T-helper 17 cell (primary cell): ENCODE data around the gene TMEM245. TPM values are rescaled to one million over a fixed set of nuclear protein-coding genes. Genes with fewer than 3 reads are reported as not detected.

ENCODE experiments used
- ATAC-seq: fragments of 150-1000 bp; cut with Tn5 transposase; 2 replicates; pipeline ENCODE4 v1.10.0; 2021; ENCODE audit warnings: mild to moderate bottlenecking, moderate library complexity
- DNase-seq, 3 donors: peaks; one replicate each; pipeline versions ENCODE4 v3.0.0 to v3.0.0-alpha.2; 2020 to 2021
- H3K9me3 ChIP-seq: one replicate; pipeline ENCODE4 v1.7.0; 2013; ENCODE audit warnings: low read length, mild to moderate bottlenecking; ENCODE audit not compliant: control insufficient read depth, poor library complexity, severe bottlenecking
- H3K27ac Mint-ChIP-seq: one replicate; pipeline ENCODE4 v1.8.0; 2022; ENCODE audit warnings: mild to moderate bottlenecking, moderate library complexity, mixed read lengths
- H3K27me3 Mint-ChIP-seq: one replicate; pipeline ENCODE4 v1.8.0; 2022; ENCODE audit warnings: mixed read lengths
- H3K36me3 Mint-ChIP-seq: one replicate; pipeline ENCODE4 v1.8.0; 2022; ENCODE audit warnings: low read depth, mixed read lengths
- H3K4me1 Mint-ChIP-seq: one replicate; pipeline ENCODE4 v1.8.0; 2022; ENCODE audit warnings: mild to moderate bottlenecking, mixed read lengths
- H3K4me3 Mint-ChIP-seq: one replicate; pipeline ENCODE4 v1.8.0; 2022; ENCODE audit warnings: mild to moderate bottlenecking, moderate library complexity, mixed read lengths
- total RNA-seq, 4 donors: library from RNA in 2 of 4; stranded (reverse) in 2 of 4; gene quantifications; one replicate each; pipeline ENCODE4 v1.2.3 and lab custom pipeline; 2022 to 2026

Gene TMEM245
- total RNA-seq, 2 donors from 2014 or later, result 26.8 to 28.2 TPM

DNA sequence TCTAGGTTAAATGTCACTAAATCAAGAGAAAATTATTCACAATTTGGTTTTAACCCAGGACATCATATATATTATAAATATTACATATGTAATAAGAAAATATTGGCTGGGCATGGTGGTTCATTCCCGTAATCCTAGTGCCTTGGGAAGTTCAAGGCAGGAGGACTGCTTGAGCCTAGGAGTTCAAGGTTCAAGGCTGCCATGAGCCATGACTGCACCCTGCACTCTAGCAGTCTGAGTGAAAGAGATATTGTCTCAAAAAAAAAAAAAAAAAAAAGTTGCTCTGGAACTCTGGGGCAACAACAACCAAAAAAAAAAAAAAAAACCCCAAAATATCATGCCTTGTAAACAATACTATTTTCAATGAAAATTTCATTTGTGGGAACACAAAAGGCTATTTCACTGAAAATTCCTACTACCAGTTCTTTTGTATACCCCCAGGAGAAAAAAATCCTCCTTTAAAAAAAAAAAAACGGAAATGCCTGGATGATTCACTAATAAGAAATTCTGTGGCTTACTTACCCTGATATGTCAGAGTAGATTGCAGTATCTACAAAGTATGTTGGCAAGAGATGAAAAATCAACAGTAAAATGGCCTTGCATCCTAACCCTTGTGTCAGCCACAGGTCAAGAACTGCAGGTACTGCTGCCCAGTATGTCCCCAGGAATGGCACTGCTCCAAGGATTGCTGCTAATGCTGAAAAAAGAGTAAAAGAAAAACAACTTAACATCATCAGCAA is 83.9 kb downstream of the TMEM245 start:
- H3K36me3 Mint-ChIP-seq, result peaks cover 5% of the 10 kb centered on the region

DNA sequence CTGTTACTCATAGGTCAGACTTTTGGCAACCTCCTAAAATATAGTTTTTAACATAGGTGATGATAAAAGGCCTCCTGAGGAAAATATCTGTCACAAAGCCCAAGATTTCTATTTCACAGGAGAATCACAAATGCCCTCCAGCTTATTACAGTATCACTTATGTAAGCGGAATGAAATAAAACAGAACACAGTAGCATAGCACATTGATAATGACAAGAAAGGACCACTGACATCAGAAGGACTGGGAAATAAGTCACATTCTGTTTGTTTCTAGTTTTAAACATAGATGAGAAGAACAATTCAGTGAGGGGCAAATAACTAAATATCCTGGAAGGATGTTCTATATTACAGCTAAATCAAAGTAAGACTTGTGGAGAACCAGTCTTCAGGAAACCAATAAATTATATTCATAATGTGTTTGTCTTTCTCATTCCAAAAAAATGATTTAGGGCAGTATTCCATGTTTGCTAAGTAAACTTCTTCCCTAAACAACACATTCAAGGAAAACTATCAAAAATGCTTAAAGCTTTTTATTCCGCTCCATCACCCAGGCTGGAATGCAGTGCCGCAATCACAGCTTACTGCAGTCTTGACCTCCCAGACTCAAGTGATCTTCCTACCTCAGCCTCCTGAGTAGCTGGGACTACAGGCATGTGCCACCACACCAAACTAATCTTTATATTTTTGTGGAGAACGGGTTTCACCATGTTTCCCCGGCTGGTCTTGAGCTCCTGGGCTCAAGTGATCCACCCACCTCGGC is 85.6 kb downstream of the TMEM245 start:
- peaks cover 3% of the 10 kb centered on the region for H3K36me3 Mint-ChIP-seq
- H3K4me1 Mint-ChIP-seq, result peaks cover 5% of the 10 kb centered on the region
- H3K9me3 ChIP-seq, result no peaks in the 10 kb centered on the region
- H3K4me3 Mint-ChIP-seq, result no peak overlapping the region
- DNase-seq (no peak), ATAC-seq (no peak)
- peak overlapping the region; percentile 27 for H3K27ac Mint-ChIP-seq
- H3K27me3 Mint-ChIP-seq, result no peaks in the 10 kb centered on the region

More for the DNA sequence above, 83.9 kb downstream of the TMEM245 start:
- Mint-ChIP-seq H3K4me3 (no peak overlapping the region), H3K27me3 (no peaks in the 10 kb centered on the region), H3K27ac (peak overlapping the region; percentile 67), H3K4me1 (peaks cover 10% of the 10 kb centered on the region)
- ATAC-seq (no peak), DNase-seq (no peak)
- H3K9me3 ChIP-seq, result no peaks in the 10 kb centered on the region

DNA sequence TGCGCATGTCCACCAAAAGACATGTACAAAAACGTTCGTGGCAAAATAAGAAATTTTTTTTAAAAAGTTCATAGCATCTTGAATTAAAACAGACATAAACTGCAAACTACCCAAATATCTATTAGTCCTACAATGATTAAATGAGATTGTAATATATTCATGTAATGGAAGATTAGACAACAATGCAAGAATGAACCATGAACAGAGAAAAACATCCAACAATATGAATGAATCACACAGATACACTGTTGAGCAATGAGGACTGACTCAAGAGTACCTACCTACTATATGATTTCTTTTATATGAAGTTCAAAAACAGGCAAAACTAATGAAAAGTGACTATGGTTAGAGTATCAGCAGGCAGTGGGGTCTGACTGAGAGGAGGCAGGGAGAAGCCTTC is 88.5 kb downstream of the TMEM245 start:
- Mint-ChIP-seq H3K4me3 (no peak overlapping the region), H3K36me3 (peaks cover 1% of the 10 kb centered on the region), H3K27ac (no peak overlapping the region), H3K4me1 (peaks cover 4% of the 10 kb centered on the region), H3K27me3 (no peaks in the 10 kb centered on the region)
- DNase-seq, result no peak
- no peak for ATAC-seq
- no peaks in the 10 kb centered on the region for H3K9me3 ChIP-seq

DNA sequence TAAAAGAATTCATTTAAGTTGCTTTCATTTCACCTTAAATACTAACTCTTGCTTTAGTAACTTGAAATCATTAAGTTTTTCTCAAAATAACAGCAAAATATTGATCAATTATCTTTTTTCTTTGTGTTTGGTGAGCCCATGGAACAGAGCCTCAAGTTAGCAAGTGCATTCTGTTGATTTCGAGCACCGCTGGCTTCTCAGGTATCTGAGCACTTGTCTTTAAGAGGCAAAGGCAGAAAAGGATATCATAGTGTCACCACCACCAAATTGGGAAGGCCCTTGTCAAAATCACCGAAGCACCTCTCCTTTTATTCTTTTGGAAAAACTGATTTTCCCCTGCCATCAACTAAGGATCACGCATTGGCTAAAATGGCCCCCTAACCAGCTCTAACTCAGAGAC is 89.3 kb downstream of the TMEM245 start:
- Mint-ChIP-seq H3K4me3 (no peak overlapping the region), H3K4me1 (peaks cover 8% of the 10 kb centered on the region), H3K27ac (no peak overlapping the region), H3K36me3 (peaks cover 4% of the 10 kb centered on the region), H3K27me3 (no peaks in the 10 kb centered on the region)
- no peak for ATAC-seq
- H3K9me3 ChIP-seq, result no peaks in the 10 kb centered on the region
- DNase-seq, result no peak

DNA sequence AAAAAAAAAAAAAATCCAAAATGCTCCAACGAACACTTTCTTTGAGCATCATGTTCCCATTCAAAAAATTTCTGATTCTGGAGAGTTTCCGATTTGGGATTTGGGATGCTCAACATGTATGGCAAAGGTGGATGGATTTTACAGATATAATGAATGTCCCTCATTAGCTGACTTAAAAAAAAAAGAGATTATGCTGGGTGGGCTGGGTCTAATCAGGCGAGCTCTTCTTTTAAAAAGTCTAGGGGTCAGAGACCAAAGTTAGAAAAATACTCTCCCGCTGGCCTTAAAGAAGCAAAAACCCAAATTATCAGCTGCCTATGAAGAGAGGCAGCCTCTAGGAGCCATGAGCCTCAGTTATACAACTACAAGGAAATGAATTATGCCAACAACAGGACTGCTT is 91.3 kb downstream of the TMEM245 start:
- ATAC-seq, result no peak
- no peak for DNase-seq
- Mint-ChIP-seq H3K4me3 (no peak overlapping the region), H3K4me1 (peaks cover 17% of the 10 kb centered on the region), H3K36me3 (peaks cover 4% of the 10 kb centered on the region), H3K27me3 (no peaks in the 10 kb centered on the region), H3K27ac (no peak overlapping the region)
- no peaks in the 10 kb centered on the region for H3K9me3 ChIP-seq

DNA sequence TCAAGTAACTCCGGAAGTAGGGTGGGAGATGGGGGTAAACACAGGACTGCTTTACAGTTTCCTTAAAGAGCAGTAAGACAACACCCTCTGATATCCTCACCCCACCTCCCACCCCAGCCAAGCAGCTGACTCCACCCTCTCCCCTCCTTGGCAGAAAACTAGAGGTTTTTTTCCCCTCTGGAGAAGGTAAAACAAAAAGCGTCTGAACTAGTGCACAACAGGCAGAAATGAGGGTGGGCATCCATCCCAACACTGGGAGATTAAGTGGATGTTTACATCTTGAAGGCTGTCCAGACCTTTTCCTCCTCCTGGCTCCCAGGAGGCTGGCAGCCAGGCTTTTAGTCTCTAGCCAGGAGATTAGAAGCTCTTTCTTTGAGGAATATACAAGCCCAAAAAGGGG is 92.6 kb downstream of the TMEM245 start:
- H3K27ac Mint-ChIP-seq, result peak overlapping the region; percentile 73
- H3K9me3 ChIP-seq, result no peaks in the 10 kb centered on the region
- no peak overlapping the region for H3K4me3 Mint-ChIP-seq
- peaks cover 19% of the 10 kb centered on the region for H3K4me1 Mint-ChIP-seq
- H3K27me3 Mint-ChIP-seq, result no peaks in the 10 kb centered on the region
- H3K36me3 Mint-ChIP-seq, result peaks cover 4% of the 10 kb centered on the region
- no peak for DNase-seq
- ATAC-seq, result no peak

DNA sequence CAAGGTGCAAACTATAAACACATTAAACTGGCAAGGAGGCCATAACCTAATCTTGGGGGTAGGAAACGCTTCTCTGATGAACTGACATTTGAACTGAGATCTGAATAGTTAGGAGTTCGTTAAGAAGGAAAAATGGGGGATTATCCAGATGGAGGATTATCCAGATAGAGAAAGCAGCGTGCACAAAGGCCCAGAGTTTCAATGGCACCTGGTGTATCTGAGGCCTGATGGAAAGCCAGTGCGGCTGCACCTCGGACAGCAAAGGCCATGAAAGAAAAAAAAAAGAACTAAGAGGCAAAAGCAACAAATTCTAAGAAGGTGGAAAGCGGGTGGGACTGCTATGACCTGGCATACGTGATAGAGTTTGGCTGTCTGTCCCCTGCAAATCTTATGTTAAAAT is 93.4 kb downstream of the TMEM245 start:
- no peaks in the 10 kb centered on the region for H3K9me3 ChIP-seq
- no peaks in the 10 kb centered on the region for H3K27me3 Mint-ChIP-seq
- peaks cover 4% of the 10 kb centered on the region for H3K36me3 Mint-ChIP-seq
- H3K27ac Mint-ChIP-seq, result peak overlapping the region; percentile 73
- peaks cover 19% of the 10 kb centered on the region for H3K4me1 Mint-ChIP-seq
- ATAC-seq, result no peak
- no peak for DNase-seq
- H3K4me3 Mint-ChIP-seq, result no peak overlapping the region

DNA sequence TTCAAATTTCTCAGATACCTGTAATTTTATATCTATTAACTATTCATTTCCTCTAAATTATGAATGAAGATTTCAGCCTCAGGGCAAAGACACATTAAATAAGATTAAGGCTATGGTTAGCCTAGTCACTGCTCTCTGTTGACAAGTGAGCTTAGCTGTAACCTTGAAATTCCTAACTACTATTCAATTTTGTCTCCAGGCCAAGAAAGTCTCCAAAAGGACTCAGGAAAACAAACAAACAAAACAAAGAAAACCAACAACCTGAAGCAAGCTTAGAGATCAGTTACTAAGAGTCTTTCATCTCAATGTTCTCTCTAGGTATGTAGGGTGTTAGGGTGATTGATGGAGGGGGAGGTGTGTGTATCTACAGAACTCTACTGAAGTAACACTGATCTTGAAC is 96.9 kb downstream of the TMEM245 start:
- H3K36me3 Mint-ChIP-seq, result peaks cover 4% of the 10 kb centered on the region
- no peaks in the 10 kb centered on the region for H3K9me3 ChIP-seq
- no peak for DNase-seq
- H3K27me3 Mint-ChIP-seq, result no peaks in the 10 kb centered on the region
- peak overlapping the region; percentile 29 for H3K27ac Mint-ChIP-seq
- H3K4me3 Mint-ChIP-seq, result no peak overlapping the region
- no peak for ATAC-seq
- peaks cover 21% of the 10 kb centered on the region for H3K4me1 Mint-ChIP-seq

DNA sequence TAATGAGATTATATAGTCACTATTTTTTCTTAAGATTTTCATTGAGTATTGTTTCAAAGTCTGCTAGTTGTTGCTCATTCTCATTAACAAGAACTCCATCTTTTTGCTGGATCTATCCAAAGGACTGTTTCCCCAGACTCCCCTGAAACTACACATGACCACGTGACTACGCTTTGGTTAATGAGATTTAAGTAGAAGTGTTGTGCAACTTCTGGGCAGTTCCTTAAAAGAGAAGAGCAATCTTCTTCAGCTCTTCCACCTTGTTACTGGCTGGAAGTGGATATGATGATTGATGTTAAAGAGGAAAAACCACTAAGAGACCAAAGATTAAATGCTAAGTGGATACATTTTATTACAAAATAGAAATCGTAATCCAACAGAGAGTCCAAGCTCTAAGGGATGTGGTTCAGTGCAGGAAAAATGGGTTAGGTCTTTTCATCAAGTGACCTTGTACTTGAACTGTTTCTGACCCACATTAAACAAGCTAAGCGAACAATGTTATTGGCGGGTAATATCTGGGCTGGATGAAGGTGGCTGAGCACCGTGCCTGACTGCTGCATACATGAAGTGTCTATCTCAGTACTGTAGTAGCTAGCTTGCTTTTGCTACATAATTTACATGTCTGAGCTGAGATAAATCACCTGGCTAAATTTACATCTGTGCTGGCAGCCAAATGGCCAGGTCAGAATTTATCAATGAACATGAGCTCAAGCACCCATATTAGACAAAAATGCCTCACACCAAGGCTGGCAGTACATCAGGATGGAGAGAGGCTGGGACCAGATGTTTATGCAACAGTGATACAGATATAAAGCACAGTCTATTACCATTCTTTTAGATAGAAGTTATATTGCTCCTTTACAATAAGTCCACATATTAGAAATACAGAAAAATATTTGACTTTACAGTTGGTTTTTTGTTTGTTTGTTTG is 98.9 kb downstream of the TMEM245 start:
- no peak overlapping the region for H3K4me3 Mint-ChIP-seq
- peaks cover 14% of the 10 kb centered on the region for H3K4me1 Mint-ChIP-seq
- H3K27me3 Mint-ChIP-seq, result no peaks in the 10 kb centered on the region
- no peak for ATAC-seq
- DNase-seq, result no peak
- no peaks in the 10 kb centered on the region for H3K9me3 ChIP-seq
- peak overlapping the region; percentile 39 for H3K27ac Mint-ChIP-seq
- H3K36me3 Mint-ChIP-seq, result no peaks in the 10 kb centered on the region

DNA sequence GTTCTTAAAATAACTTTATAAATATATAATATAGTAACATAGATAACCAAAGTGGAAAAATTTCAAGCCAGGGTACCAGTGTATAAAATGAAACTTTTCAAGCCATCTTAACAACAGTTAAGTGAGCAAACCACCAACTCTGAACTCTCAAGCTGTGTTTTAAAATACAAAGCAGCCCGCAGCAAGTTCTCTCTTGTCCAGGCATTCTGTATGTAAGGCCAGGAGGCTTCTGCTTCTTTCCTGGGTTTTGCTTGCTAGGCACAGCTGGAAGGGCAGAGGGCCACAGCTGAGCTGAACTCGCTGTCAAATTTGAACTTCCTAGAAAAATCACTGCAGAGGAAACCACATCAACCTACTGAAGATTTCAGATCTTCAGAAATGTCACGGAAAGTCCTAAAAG is 99.6 kb downstream of the TMEM245 start:
- no peak overlapping the region for H3K4me3 Mint-ChIP-seq
- H3K27me3 Mint-ChIP-seq, result no peaks in the 10 kb centered on the region
- H3K27ac Mint-ChIP-seq, result no peak overlapping the region
- H3K4me1 Mint-ChIP-seq, result peaks cover 14% of the 10 kb centered on the region
- no peak for DNase-seq
- ATAC-seq, result no peak
- H3K9me3 ChIP-seq, result no peaks in the 10 kb centered on the region
- H3K36me3 Mint-ChIP-seq, result no peaks in the 10 kb centered on the region

DNA sequence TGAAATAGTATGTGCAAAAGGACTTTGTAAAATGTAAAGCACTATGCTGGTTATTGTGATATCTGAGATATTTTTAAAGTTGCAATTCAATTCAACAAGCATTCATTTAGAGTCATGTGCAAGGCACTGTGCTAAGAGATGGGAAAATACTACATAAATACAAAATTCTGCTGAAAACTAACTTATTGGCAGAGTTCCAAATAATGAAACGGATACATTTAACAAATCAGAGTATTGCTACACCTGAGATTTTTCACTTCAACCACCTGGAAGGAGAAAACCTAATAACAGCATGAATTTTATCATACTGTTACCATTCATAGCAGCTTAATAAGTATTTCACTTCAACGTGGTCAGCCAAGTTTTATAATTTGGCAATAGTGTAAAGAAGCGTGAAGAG is 100.3 kb downstream of the TMEM245 start:
- Mint-ChIP-seq H3K36me3 (no peaks in the 10 kb centered on the region), H3K4me3 (no peak overlapping the region), H3K27me3 (no peaks in the 10 kb centered on the region), H3K4me1 (peaks cover 12% of the 10 kb centered on the region), H3K27ac (no peak overlapping the region)
- DNase-seq, result no peak
- no peak for ATAC-seq
- H3K9me3 ChIP-seq, result no peaks in the 10 kb centered on the region

DNA sequence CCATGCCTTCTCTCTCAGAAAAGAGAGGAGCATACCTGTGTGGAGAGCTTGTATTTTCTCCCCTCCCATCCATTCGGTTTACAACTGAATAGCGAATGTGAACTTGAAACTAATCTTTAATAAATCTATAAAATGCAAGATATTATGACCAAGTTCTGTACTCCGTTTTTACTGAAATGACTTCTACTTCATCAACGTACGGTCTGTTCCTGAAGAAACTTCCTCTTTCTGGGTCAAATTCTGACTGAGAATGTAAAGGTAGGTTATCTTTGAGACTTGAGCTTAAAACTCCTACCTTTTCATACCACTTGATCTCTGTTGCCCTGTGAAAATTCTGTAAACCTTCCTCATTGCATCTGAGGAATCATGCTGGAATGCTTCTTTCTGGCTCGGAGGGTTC is 102.3 kb downstream of the TMEM245 start:
- H3K27ac Mint-ChIP-seq, result peak overlapping the region; percentile 19
- no peak for ATAC-seq
- no peak for DNase-seq
- H3K4me3 Mint-ChIP-seq, result no peak overlapping the region
- peaks cover 8% of the 10 kb centered on the region for H3K4me1 Mint-ChIP-seq
- H3K9me3 ChIP-seq, result no peaks in the 10 kb centered on the region
- no peaks in the 10 kb centered on the region for H3K27me3 Mint-ChIP-seq
- no peaks in the 10 kb centered on the region for H3K36me3 Mint-ChIP-seq

DNA sequence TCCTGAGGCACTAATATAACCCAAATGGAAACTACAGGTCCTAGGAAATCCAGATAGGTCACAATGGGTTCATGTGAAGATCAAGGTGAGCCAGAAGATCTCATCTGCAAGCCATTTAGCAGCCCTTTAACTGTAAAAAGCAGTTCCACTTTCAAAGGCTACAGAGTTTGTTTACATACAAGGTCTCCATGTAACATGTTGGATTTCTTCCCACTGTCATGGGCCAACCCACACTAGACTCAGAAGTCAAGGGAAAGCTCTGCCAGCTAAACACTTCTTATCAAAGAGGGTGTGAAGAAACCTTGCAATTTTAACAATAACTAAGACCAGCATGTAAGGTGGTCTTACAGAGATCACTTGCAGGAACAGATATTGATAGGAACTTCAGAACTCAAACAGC is 102.7 kb downstream of the TMEM245 start:
- H3K9me3 ChIP-seq, result no peaks in the 10 kb centered on the region
- no peaks in the 10 kb centered on the region for H3K27me3 Mint-ChIP-seq
- H3K27ac Mint-ChIP-seq, result no peak overlapping the region
- no peak overlapping the region for H3K4me3 Mint-ChIP-seq
- peaks cover 12% of the 10 kb centered on the region for H3K4me1 Mint-ChIP-seq
- H3K36me3 Mint-ChIP-seq, result no peaks in the 10 kb centered on the region
- ATAC-seq, result no peak
- DNase-seq, result no peak
